SK-N-SH (cell line): ENCODE results near the gene IL26. TPM values are rescaled to one million over a fixed set of nuclear protein-coding genes. Genes with fewer than 3 reads are reported as not detected.

Source experiments
- CTCF ChIA-PET: fragments of 300-600, 350-600 bp; formaldehyde crosslinking; extraction: SDS; loops from one replicate; lab custom pipeline; 2021; lab: Yijun Ruan, JAX
- POLR2A ChIA-PET: fragments of 350-600 bp; sonication (Branson Sonifier 250); formaldehyde crosslinking; extraction: SDS; loops from one replicate; lab custom pipeline; 2020; ENCODE audit warnings: antibody characterized with exemption, inconsistent platforms; lab: Yijun Ruan, JAX
- DNase-seq: peaks from one replicate; pipeline ENCODE4 v3.0.0; 2012
- H2AFZ ChIP-seq: fragments of 200-600 bp; sonication (generic); 2 replicates; pipeline ENCODE4 v1.8.1; 2016; ENCODE audit warnings: antibody characterized with exemption, mild to moderate bottlenecking, low read depth
- H3F3A ChIP-seq: fragments of 200-600 bp; sonication (generic); replicated peaks from 2 replicates; pipeline ENCODE3; 2016; ENCODE audit warnings: antibody characterized with exemption, mild to moderate bottlenecking; ENCODE audit not compliant: insufficient read depth
- H3K27ac ChIP-seq, 2 experiments: fragments of 200-500 bp in 1 of 2; fragments of 200-600 bp in 1 of 2; sonication (Bioruptor generic) in 1 of 2; sonication (generic), shearing (Covaris generic) in 1 of 2; 2 replicates each; pipeline versions ENCODE4 v1.5.1 to v1.6.1; 2014 to 2016; ENCODE audit warnings: low read depth in 2 of 2, inconsistent platforms in 1 of 2, low read length in 1 of 2, mild to moderate bottlenecking in 1 of 2, mixed read lengths in 1 of 2
- H3K27me3 ChIP-seq: fragments of 200-600 bp; sonication (generic), shearing (Covaris generic); 2 replicates; pipeline ENCODE4 v1.6.1; 2016; ENCODE audit warnings: mixed run types; ENCODE audit not compliant: insufficient read depth
- H3K36me3 ChIP-seq, 2 experiments: fragments of 200-500 bp in 1 of 2; fragments of 200-600 bp in 1 of 2; sonication (Bioruptor generic) in 1 of 2; sonication (generic) in 1 of 2; replicated peaks in 1 of 2; 2 replicates each; pipeline versions ENCODE3 to v1.5.1; 2014 to 2016; ENCODE audit warnings: low read length in 1 of 2, mild to moderate bottlenecking in 1 of 2; ENCODE audit not compliant: insufficient read depth in 2 of 2, control insufficient read depth in 1 of 2
- H3K4me1 ChIP-seq, 2 experiments: fragments of 200-500 bp in 1 of 2; fragments of 200-600 bp in 1 of 2; sonication (Bioruptor generic) in 1 of 2; sonication (generic), shearing (Covaris generic) in 1 of 2; 2 replicates each; pipeline versions ENCODE4 v1.5.1 to v1.6.1; 2014 to 2016; ENCODE audit warnings: low read depth in 1 of 2, low read length in 1 of 2, mixed run types in 1 of 2; ENCODE audit not compliant: insufficient read depth in 2 of 2, control insufficient read depth in 1 of 2
- H3K4me2 ChIP-seq: fragments of 200-600 bp; sonication (generic), shearing (Covaris generic); 2 replicates; pipeline ENCODE4 v1.6.1; 2017; ENCODE audit warnings: mixed run types
- H3K4me3 ChIP-seq, 2 experiments: fragments of 200-500 bp in 1 of 2; fragments of 200-600 bp in 1 of 2; sonication (Bioruptor generic) in 1 of 2; sonication (generic), shearing (Covaris generic) in 1 of 2; 2 replicates each; pipeline versions ENCODE4 v1.5.1 to v1.8.1; 2014 to 2016; ENCODE audit warnings: low read depth in 2 of 2, inconsistent platforms in 1 of 2, low read length in 1 of 2, mild to moderate bottlenecking in 1 of 2, mixed read lengths in 1 of 2, moderate library complexity in 1 of 2
- H3K79me2 ChIP-seq: fragments of 200-600 bp; sonication (generic); 2 replicates; pipeline ENCODE4 v1.8.1; 2017; ENCODE audit warnings: mild to moderate bottlenecking; ENCODE audit not compliant: insufficient read depth
- H3K9ac ChIP-seq: fragments of 200-600 bp; sonication (generic); 2 replicates; pipeline ENCODE4 v1.6.1; 2017; ENCODE audit warnings: mixed run types
- H3K9me2 ChIP-seq: fragments of 200-600 bp; sonication (generic); 2 replicates; pipeline ENCODE4 v1.6.1; 2017; ENCODE audit warnings: mixed run types
- H3K9me3 ChIP-seq: fragments of 200-600 bp; sonication (generic); 2 replicates; pipeline ENCODE4 v1.6.1; 2017; ENCODE audit warnings: mixed run types, mild to moderate bottlenecking, moderate library complexity
- H4K20me1 ChIP-seq: fragments of 200-600 bp; sonication (generic); 2 replicates; pipeline ENCODE4 v1.6.1; 2017; ENCODE audit warnings: mild to moderate bottlenecking, mixed run types; ENCODE audit not compliant: insufficient read depth
- CHD2 ChIP-seq: fragments of 150-350 bp; IDR thresholded peaks from 2 replicates; pipeline ENCODE4 v1.6.1; 2018; ENCODE audit warnings: low read length; ENCODE audit not compliant: partially characterized antibody
- FOSL2 ChIP-seq: IDR thresholded peaks from 2 replicates; pipeline ENCODE4 v1.4.0; 2012; ENCODE audit warnings: low read depth, mild to moderate bottlenecking, moderate library complexity, borderline replicate concordance
- GABPA ChIP-seq: IDR thresholded peaks from 2 replicates; pipeline ENCODE4 v1.4.0; 2012; ENCODE audit warnings: low read depth, mild to moderate bottlenecking
- NFIC ChIP-seq: IDR thresholded peaks from 2 replicates; pipeline ENCODE4 v1.4.0; 2012; ENCODE audit warnings: borderline replicate concordance
- NRF1 ChIP-seq: IDR thresholded peaks from 2 replicates; pipeline ENCODE4 v1.6.1; 2012; ENCODE audit warnings: low read depth, mild to moderate bottlenecking, low read length
- POLR2AphosphoS5 ChIP-seq: IDR thresholded peaks from 2 replicates; pipeline ENCODE4 v1.6.1; 2012; ENCODE audit warnings: low read depth, low read length
- RCOR1 ChIP-seq: fragments of 150-350 bp; IDR thresholded peaks from 2 replicates; pipeline ENCODE4 v1.6.1; 2017; ENCODE audit warnings: antibody characterized with exemption, low read length
- RFX5 ChIP-seq: IDR thresholded peaks from 2 replicates; pipeline ENCODE4 v1.6.1; 2012; ENCODE audit warnings: mild to moderate bottlenecking, improper control_type of control experiment, low read length
- SIN3A ChIP-seq: IDR thresholded peaks from 2 replicates; pipeline ENCODE4 v1.6.1; 2012; ENCODE audit warnings: low read depth, mild to moderate bottlenecking, low read length, moderate library complexity, borderline replicate concordance
- SMC3 ChIP-seq: IDR thresholded peaks from 2 replicates; pipeline ENCODE4 v1.6.1; 2012; ENCODE audit warnings: low read depth, low read length, improper control_type of control experiment
- YY1 ChIP-seq: IDR thresholded peaks from 2 replicates; pipeline ENCODE4 v1.4.0; 2012; ENCODE audit warnings: low read depth, mild to moderate bottlenecking
- WGBS: methylation state at CpG from one replicate; pipeline ENCODE4 v1.1.6; 2017; ENCODE audit warnings: low lambda C conversion rate; 5-methylcytosine and 5-hydroxymethylcytosine counted together
- polyA plus RNA-seq, 3 experiments: library from polyadenylated mRNA; depleted of rRNA; stranded (reverse); fragments of >200 nt; gene quantifications; 2 replicates each; pipeline ENCODE4 v1.2.3, GENCODE V29; 2012
- TF ChIP-seq, protein P1 (sequence below): fragments of 200-600 bp; sonication (generic); IDR thresholded peaks from 2 replicates; pipeline ENCODE4 v1.6.1; 2017; ENCODE audit warnings: antibody characterized with exemption, mild to moderate bottlenecking, moderate library complexity
- TF ChIP-seq, protein P2 (sequence below): IDR thresholded peaks from 2 replicates; pipeline ENCODE4 v1.4.0; 2012; ENCODE audit warnings: low read depth, borderline replicate concordance
- TF ChIP-seq, protein P3 (sequence below): fragments of 150-350 bp; IDR thresholded peaks from 2 replicates; pipeline ENCODE4 v1.6.1; 2017; ENCODE audit warnings: antibody characterized with exemption, low read length, low read depth, borderline replicate concordance

IL26 gene
- polyA plus RNA-seq, 1 of the 3 experiments (the other 2 are of a cell fraction) = not detected

DNA sequence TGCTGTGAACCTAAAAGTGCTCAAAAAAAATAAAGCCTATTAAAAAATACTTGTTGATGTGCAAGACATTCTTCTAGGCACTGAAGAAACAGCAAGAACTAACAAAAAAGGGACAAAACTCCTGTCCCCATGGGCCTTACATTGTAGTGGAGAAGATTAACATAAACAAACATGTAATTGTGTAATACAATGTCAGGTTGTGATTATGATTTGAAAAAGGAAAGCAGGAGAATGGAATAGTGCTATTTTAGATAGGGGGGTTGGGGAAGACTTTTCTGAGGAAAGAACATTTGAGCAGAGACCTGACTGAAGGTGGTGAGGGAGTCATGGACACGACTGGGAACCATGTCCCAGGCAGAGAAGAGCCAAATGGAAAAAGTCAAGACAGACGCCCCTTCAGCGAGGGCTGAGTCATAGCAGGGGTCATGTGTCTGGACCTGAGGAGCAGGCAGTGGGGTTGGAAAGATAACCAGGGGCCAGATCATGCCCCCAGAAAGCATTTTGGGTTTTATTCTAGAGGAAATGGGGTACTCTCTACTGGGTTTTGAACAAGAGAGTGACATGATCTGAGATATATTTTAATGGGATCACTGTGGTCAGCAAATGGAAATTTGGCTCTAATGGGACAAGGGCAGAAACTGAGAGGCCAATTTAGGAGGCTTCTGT lies 46.7 kb downstream of the IL26 start (continued):
- TF ChIP-seq, protein P1, sequence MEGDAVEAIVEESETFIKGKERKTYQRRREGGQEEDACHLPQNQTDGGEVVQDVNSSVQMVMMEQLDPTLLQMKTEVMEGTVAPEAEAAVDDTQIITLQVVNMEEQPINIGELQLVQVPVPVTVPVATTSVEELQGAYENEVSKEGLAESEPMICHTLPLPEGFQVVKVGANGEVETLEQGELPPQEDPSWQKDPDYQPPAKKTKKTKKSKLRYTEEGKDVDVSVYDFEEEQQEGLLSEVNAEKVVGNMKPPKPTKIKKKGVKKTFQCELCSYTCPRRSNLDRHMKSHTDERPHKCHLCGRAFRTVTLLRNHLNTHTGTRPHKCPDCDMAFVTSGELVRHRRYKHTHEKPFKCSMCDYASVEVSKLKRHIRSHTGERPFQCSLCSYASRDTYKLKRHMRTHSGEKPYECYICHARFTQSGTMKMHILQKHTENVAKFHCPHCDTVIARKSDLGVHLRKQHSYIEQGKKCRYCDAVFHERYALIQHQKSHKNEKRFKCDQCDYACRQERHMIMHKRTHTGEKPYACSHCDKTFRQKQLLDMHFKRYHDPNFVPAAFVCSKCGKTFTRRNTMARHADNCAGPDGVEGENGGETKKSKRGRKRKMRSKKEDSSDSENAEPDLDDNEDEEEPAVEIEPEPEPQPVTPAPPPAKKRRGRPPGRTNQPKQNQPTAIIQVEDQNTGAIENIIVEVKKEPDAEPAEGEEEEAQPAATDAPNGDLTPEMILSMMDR = no peak
- TF ChIP-seq YY1 (no peak), NRF1 (no peak), SMC3 (no peak), FOSL2 (no peak), RFX5 (no peak), CHD2 (no peak)

GRCh38 chr12:68178184-68178583 lies 47.4 kb downstream of the IL26 start:
- Histone ChIP-seq H3K9me3 (no peaks in the 10 kb centered on the region), H3K4me2 (no peak overlapping the region), H3K9ac (no peak overlapping the region), H3K36me3 (no peaks in the 10 kb centered on the region), H3K9me2 (no peaks in the 10 kb centered on the region), H3K27me3 (no peaks in the 10 kb centered on the region), H3K4me1 (no peaks in the 10 kb centered on the region), H3K4me3 (no peak overlapping the region), H2AFZ (no peak overlapping the region), H4K20me1 (no peaks in the 10 kb centered on the region), H3F3A (no peaks in the 10 kb centered on the region), H3K27ac (no peak overlapping the region), H3K79me2 (no peaks in the 10 kb centered on the region)
- ChIA-PET CTCF (no interaction called here), POLR2A (no interaction called here)
- no peak for DNase-seq
- TF ChIP-seq NFIC (no peak), POLR2AphosphoS5 (no peak), RCOR1 (no peak)

GRCh38 chr12:68177562-68177961 lies 48.0 kb downstream of the IL26 start:
- CTCF ChIA-PET = interaction anchor here (0.5 to 0.7 kb wide), 2 partner anchors 22 to 747 kb away, joined by 3 read pairs; no protein-coding TSS in a partner anchor
- TF ChIP-seq, protein P2, sequence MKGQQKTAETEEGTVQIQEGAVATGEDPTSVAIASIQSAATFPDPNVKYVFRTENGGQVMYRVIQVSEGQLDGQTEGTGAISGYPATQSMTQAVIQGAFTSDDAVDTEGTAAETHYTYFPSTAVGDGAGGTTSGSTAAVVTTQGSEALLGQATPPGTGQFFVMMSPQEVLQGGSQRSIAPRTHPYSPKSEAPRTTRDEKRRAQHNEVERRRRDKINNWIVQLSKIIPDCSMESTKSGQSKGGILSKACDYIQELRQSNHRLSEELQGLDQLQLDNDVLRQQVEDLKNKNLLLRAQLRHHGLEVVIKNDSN = no peak
- TF ChIP-seq POLR2AphosphoS5 (no peak), SIN3A (no peak), GABPA (no peak), FOSL2 (no peak), SMC3 (no peak), RFX5 (no peak)
- TF ChIP-seq, protein P3, sequence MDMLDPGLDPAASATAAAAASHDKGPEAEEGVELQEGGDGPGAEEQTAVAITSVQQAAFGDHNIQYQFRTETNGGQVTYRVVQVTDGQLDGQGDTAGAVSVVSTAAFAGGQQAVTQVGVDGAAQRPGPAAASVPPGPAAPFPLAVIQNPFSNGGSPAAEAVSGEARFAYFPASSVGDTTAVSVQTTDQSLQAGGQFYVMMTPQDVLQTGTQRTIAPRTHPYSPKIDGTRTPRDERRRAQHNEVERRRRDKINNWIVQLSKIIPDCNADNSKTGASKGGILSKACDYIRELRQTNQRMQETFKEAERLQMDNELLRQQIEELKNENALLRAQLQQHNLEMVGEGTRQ = no peak
- no peak overlapping the region for H2AFZ ChIP-seq
- H3K9me3 ChIP-seq = no peaks in the 10 kb centered on the region
- H3K4me1 ChIP-seq = no peaks in the 10 kb centered on the region
- H3F3A ChIP-seq = no peaks in the 10 kb centered on the region
- H3K9ac ChIP-seq = no peak overlapping the region
- H3K4me2 ChIP-seq = no peak overlapping the region
- H3K9me2 ChIP-seq = no peaks in the 10 kb centered on the region
- 36% methylated on average over 2 of the region's 2 CpGs for WGBS
- no peak overlapping the region for H3K4me3 ChIP-seq
- no peaks in the 10 kb centered on the region for H4K20me1 ChIP-seq
- POLR2A ChIA-PET = no interaction called here
- no peak overlapping the region for H3K27ac ChIP-seq
- no peaks in the 10 kb centered on the region for H3K27me3 ChIP-seq
- no peaks in the 10 kb centered on the region for H3K79me2 ChIP-seq
- no peak for DNase-seq
- H3K36me3 ChIP-seq = no peaks in the 10 kb centered on the region
